Adrenal gland (tissue), 5 donors: Measurements from ENCODE around the gene LRRK2.
"Not testable (repeated sequence)": the region's sequence is repeated elsewhere in the genome, so short reads cannot be mapped to it uniquely, and the experiment has no call there.

Experiments used
- CTCF ChIP-seq, 6 experiments: fragments of 450-650 bp in 4 of 6; fragments of 200-600 bp in 2 of 6; sonication (generic) in 1 of 6; IDR thresholded peaks; 1 replicate in 5 of 6; 2 replicates in 1 of 6; pipeline versions ENCODE4 v1.5.1 to v1.8.0; 2016 to 2021; ENCODE audit warnings: antibody characterized with exemption in 6 of 6, mild to moderate bottlenecking in 2 of 6, moderate library complexity in 1 of 6
- POLR2A ChIP-seq, 2 donors: fragments of 450-650 bp; IDR thresholded peaks; one replicate each; pipeline ENCODE4 v1.6.1; 2017; ENCODE audit warnings: antibody characterized with exemption in 2 of 2, mild to moderate bottlenecking in 2 of 2, moderate library complexity in 1 of 2
- donor health status: DM: no; HTN: no; CAD: no.

- TF ChIP-seq CTCF, POLR2A (IDR thresholded peaks at IDR 0.05): not testable (repeated sequence)
Measured at GRCh38 chr12:40387279-40387678, 162.5 kb downstream of the LRRK2 start.
